Left ventricle myocardium inferior (tissue), 1 donor: ENCODE results near the gene PTPRR. TPM values are rescaled to one million over a fixed set of nuclear protein-coding genes. Genes with fewer than 3 reads are reported as not detected.

Source experiments
- DNase-seq: peaks from one replicate; pipeline ENCODE4 v3.0.0-alpha.2; 2020
- H3K27ac ChIP-seq: fragments of 200-600 bp; replicated peaks from 2 replicates; pipeline ENCODE4 v1.8.0; 2021
- H3K27me3 ChIP-seq: fragments of 200-600 bp; 2 replicates; pipeline ENCODE4 v1.8.0; 2021; ENCODE audit warnings: low read depth
- H3K36me3 ChIP-seq: fragments of 200-600 bp; 2 replicates; pipeline ENCODE4 v1.8.0; 2021
- H3K4me1 ChIP-seq: fragments of 200-600 bp; 2 replicates; pipeline ENCODE4 v1.8.0; 2021
- H3K4me3 ChIP-seq: fragments of 200-600 bp; 2 replicates; pipeline ENCODE4 v1.8.0; 2021; ENCODE audit warnings: mild to moderate bottlenecking, moderate library complexity
- H3K9me3 ChIP-seq: fragments of 200-600 bp; replicated peaks from 2 replicates; pipeline ENCODE4 v1.8.0; 2021
- intact Hi-C: fragments of 100-400 bp; cut with micrococcal nuclease; formaldehyde crosslinking; loops from one replicate; pipeline ENCODE4 v1.11.0; 2022
- total RNA-seq: library from RNA; stranded (reverse); fragmentation: NEBNext Ultra II Directional; extraction: Animal tissue kit (Norgen Biotek cat#: 25700); gene quantifications from one replicate; pipeline ENCODE4 v1.2.1, GENCODE V29; 2021
- TF ChIP-seq, protein P1 (sequence below): fragments of 200-600 bp; IDR thresholded peaks from 2 replicates; pipeline ENCODE4 v1.8.0; 2021; ENCODE audit warnings: antibody characterized with exemption, mild to moderate bottlenecking, borderline replicate concordance
- donor health status: DM: no; HTN: yes; CAD: no; lungs with severe emphysema.

Gene PTPRR
- total RNA-seq, 1 donor from 2014 or later = 1.3 TPM

DNA sequence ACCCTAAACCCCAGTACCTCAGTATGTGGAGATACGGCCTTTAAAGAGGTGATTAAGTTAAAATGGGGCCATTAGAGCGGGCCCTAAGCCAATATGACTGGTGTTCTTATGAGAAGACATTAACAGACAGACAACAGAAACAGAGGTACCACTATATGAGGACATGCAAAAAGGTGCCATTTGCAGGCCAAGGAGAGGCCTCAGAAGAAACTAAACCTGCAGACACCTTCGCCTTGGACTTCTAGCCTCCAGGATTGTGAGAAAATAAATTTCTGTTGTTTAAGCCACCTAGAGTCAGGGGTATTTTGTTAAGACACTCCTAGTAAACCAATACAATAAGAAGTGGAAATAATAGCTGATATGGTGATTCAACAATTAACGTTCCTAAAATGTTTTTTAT is 315.9 kb downstream of the PTPRR start:
- intact Hi-C loops = no loop called here
- no peak for DNase-seq
- peak overlapping the region; percentile 90 for H3K27ac ChIP-seq
- H3K27me3 ChIP-seq = peaks cover 46% of the 10 kb centered on the region
- H3K9me3 ChIP-seq = no peaks in the 10 kb centered on the region
- H3K4me1 ChIP-seq = peaks cover 34% of the 10 kb centered on the region
- TF ChIP-seq, protein P1, sequence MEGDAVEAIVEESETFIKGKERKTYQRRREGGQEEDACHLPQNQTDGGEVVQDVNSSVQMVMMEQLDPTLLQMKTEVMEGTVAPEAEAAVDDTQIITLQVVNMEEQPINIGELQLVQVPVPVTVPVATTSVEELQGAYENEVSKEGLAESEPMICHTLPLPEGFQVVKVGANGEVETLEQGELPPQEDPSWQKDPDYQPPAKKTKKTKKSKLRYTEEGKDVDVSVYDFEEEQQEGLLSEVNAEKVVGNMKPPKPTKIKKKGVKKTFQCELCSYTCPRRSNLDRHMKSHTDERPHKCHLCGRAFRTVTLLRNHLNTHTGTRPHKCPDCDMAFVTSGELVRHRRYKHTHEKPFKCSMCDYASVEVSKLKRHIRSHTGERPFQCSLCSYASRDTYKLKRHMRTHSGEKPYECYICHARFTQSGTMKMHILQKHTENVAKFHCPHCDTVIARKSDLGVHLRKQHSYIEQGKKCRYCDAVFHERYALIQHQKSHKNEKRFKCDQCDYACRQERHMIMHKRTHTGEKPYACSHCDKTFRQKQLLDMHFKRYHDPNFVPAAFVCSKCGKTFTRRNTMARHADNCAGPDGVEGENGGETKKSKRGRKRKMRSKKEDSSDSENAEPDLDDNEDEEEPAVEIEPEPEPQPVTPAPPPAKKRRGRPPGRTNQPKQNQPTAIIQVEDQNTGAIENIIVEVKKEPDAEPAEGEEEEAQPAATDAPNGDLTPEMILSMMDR = no peak
- peaks cover 4% of the 10 kb centered on the region for H3K36me3 ChIP-seq
- peak overlapping the region; percentile 73 for H3K4me3 ChIP-seq

DNA sequence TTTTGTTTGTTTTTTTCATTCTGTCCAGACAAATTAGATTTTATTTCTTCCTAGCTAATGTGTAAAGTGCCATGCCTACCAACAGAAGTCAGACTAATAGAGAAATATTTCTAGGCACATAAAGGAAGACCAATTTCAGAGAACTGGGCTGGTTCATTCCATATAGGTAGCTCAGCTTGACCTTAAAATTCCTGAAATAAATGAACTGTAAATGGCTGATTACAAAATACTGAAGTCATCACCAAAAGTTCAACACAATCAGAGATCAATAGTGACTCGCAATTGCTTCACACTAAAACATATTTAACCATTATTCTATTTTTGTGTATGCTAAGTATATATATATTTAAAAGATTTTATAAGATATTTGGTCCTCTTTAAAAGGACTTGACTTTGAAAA is 317.5 kb downstream of the PTPRR start:
- peak overlapping the region; percentile 36 for H3K27ac ChIP-seq
- H3K4me3 ChIP-seq = peak overlapping the region; percentile 73
- intact Hi-C loops = no loop called here
- peaks cover 28% of the 10 kb centered on the region for H3K4me1 ChIP-seq
- H3K27me3 ChIP-seq = peaks cover 30% of the 10 kb centered on the region
- no peak for DNase-seq
- TF ChIP-seq, protein P1 = no peak
- H3K36me3 ChIP-seq = peaks cover 4% of the 10 kb centered on the region
- H3K9me3 ChIP-seq = no peaks in the 10 kb centered on the region

DNA sequence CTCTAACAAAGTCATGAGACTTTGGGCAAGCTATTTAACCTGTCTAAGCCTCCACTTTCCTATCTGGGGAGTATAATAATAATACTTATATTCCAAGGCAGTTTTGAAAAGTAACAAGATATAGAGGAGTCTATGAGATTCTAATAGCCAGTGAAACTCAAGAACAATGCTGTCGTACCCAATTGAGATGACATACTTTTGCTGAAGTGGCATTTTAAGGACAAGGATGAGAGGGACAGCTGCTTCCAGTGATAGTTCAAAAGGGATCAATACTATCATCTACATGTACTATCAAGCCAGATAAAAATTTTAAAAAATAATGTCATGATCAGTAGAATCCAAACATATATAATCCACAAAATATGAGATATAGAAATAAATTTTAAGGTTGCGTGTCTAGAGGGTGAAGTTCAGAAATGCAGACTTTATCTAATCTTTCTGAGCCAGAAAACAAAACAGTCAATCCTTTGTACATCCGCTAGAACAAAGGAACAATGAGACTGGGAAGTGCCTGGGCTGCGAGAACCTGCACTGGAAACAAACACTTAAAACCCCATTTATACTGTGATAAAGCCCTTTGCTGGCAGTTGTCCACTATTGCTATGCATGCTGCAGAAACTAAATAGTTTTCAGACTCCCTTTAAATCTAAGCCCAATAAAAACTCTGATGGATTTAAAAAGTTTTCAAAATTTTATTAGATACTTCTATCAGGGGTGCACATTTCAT is 321.9 kb downstream of the PTPRR start:
- no peaks in the 10 kb centered on the region for H3K27me3 ChIP-seq
- no peak for DNase-seq
- intact Hi-C loops = no loop called here
- peak overlapping the region; percentile 35 for H3K4me3 ChIP-seq
- H3K36me3 ChIP-seq = peaks cover 4% of the 10 kb centered on the region
- TF ChIP-seq, protein P1 = no peak
- H3K4me1 ChIP-seq = peaks cover 42% of the 10 kb centered on the region
- no peaks in the 10 kb centered on the region for H3K9me3 ChIP-seq
- H3K27ac ChIP-seq = peak overlapping the region; percentile 52

DNA sequence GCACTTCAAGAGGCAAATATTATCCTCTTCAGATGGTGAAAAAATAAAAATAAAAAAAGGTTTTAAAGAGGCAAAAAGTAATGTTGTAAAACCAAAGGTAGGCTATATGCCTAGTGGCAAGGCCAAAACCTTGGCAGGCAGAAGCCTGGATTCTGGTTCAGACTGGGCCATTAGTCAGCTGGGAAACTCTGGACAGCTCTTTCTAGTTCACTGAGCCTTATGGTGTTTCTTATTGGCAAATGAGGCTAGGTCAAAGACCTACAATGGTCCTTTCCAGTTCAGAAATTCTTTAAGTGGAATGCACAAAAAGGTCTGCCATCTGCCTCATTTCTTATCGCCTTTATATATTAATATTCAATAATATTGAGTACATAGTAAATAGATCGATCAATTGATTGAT is 327.9 kb downstream of the PTPRR start:
- Histone ChIP-seq H3K4me3 (no peak overlapping the region), H3K4me1 (peaks cover 20% of the 10 kb centered on the region), H3K9me3 (no peaks in the 10 kb centered on the region), H3K27ac (no peak overlapping the region), H3K27me3 (no peaks in the 10 kb centered on the region), H3K36me3 (peaks cover 8% of the 10 kb centered on the region)
- no peak for DNase-seq
- intact Hi-C loops = no loop called here
- TF ChIP-seq, protein P1 = no peak

DNA sequence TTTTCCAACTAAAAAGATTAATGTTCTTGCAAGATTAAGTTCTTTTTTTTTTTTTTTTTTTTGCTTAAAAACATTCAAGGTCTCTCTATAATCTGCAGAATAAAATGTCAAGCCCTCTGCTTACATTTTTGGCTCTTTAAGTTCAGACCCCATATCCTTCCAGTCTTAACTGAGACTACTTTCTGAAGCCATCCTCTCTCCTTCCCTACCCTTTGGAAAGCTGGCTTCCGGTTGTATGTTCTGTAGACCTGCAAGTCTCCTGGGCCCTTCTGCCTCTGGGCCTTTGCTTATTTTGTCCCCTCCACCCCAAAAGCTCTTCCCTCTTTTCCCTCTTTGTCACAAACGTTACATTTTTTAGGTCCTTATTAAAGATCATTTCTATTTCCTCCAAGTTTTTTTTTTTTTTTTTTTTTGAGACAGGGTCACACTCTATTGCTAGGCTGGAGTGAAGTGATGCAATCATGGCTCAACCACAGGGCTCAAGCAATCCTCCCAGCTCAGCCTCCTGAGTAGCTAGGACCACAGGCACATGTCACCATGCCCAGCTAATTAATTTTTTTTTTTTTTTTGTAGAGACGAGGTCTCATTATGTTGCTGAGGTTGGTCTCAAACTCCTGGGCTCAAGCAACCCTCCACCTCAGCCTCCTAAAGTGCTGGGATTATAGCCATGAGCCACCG is 329.9 kb downstream of the PTPRR start:
- peaks cover 16% of the 10 kb centered on the region for H3K36me3 ChIP-seq

More for the DNA sequence above, 329.9 kb downstream of the PTPRR start:
- H3K9me3 ChIP-seq = no peaks in the 10 kb centered on the region
- H3K27me3 ChIP-seq = no peaks in the 10 kb centered on the region
- DNase-seq = no peak
- peaks cover 10% of the 10 kb centered on the region for H3K4me1 ChIP-seq
- H3K4me3 ChIP-seq = no peak overlapping the region
- intact Hi-C loops = loop anchor here (2.0 kb wide), 1 partner anchor 130 kb away; no protein-coding TSS in a partner anchor
- peak overlapping the region; percentile 17 for H3K27ac ChIP-seq
- TF ChIP-seq, protein P1 = no peak
